GM23338 (cell line): Measurements from ENCODE around the gene GRID1. TPM values are rescaled to one million over a fixed set of nuclear protein-coding genes. Genes with fewer than 3 reads are reported as not detected.

Experiments
- ATAC-seq: fragments of 200-7000 bp; cut with Tn5 transposase; 3 replicates; pipeline ENCODE4 v1.9.1; 2020
- DNase-seq: peaks from one replicate; pipeline ENCODE4 v3.0.0-alpha.2; 2015; ENCODE audit warnings: low spot score
- H2AFZ ChIP-seq: fragments of 200-600 bp; sonication (generic); 2 replicates; pipeline ENCODE4 v1.8.0; 2016; ENCODE audit warnings: antibody characterized with exemption, mild to moderate bottlenecking, moderate library complexity
- H3F3A ChIP-seq: fragments of 200-600 bp; sonication (generic); replicated peaks from 2 replicates; pipeline ENCODE4 v1.8.0; 2017; ENCODE audit warnings: antibody characterized with exemption, mixed run types, low read depth
- H3K27ac ChIP-seq: fragments of 200-600 bp; sonication (generic); 2 replicates; pipeline ENCODE4 v1.6.1; 2016; ENCODE audit warnings: low read depth
- H3K27me3 ChIP-seq: fragments of 200-600 bp; sonication (generic); 2 replicates; pipeline ENCODE4 v1.8.0; 2016; ENCODE audit warnings: mild to moderate bottlenecking, mixed run types, moderate library complexity; ENCODE audit not compliant: insufficient read depth
- H3K36me3 ChIP-seq: fragments of 200-600 bp; sonication (generic); 2 replicates; pipeline ENCODE4 v1.8.0; 2016; ENCODE audit warnings: mild to moderate bottlenecking; ENCODE audit not compliant: insufficient read depth
- H3K4me1 ChIP-seq: fragments of 200-600 bp; sonication (generic); 2 replicates; pipeline ENCODE4 v1.8.0; 2016; ENCODE audit warnings: mild to moderate bottlenecking, moderate library complexity; ENCODE audit not compliant: insufficient read depth
- H3K4me2 ChIP-seq: fragments of 200-600 bp; sonication (generic); 2 replicates; pipeline ENCODE4 v1.7.1; 2017; ENCODE audit warnings: mixed run types
- H3K4me3 ChIP-seq: fragments of 200-600 bp; sonication (generic); 2 replicates; pipeline ENCODE4 v1.6.1; 2016; ENCODE audit warnings: mixed run types
- H3K79me2 ChIP-seq: fragments of 200-600 bp; sonication (generic); replicated peaks from 2 replicates; pipeline ENCODE4 v1.8.0; 2017; ENCODE audit warnings: mild to moderate bottlenecking; ENCODE audit not compliant: insufficient read depth
- H3K9me2 ChIP-seq: fragments of 200-600 bp; sonication (generic); 2 replicates; pipeline ENCODE4 v1.8.0; 2017; ENCODE audit not compliant: insufficient read depth
- H4K20me1 ChIP-seq: fragments of 200-600 bp; sonication (generic); replicated peaks from 2 replicates; pipeline ENCODE4 v1.8.0; 2017; ENCODE audit warnings: mild to moderate bottlenecking; ENCODE audit not compliant: insufficient read depth
- H3K27ac Mint-ChIP-seq: 2 replicates; pipeline ENCODE4 v1.8.0; 2020; ENCODE audit warnings: inconsistent platforms, mild to moderate bottlenecking, moderate library complexity, mixed read lengths
- H3K27me3 Mint-ChIP-seq: 3 replicates; pipeline ENCODE4 v1.8.0; 2022; ENCODE audit warnings: low read depth, mild to moderate bottlenecking, moderate library complexity, mixed read lengths, inconsistent platforms; ENCODE audit not compliant: insufficient read depth, poor library complexity
- H3K36me3 Mint-ChIP-seq: 3 replicates; pipeline ENCODE4 v1.8.0; 2021; ENCODE audit warnings: low read depth, mild to moderate bottlenecking, inconsistent platforms, moderate library complexity, mixed read lengths
- H3K4me1 Mint-ChIP-seq: 3 replicates; pipeline ENCODE4 v1.8.0; 2020; ENCODE audit warnings: mild to moderate bottlenecking, inconsistent platforms, mixed read lengths
- H3K4me3 Mint-ChIP-seq: 3 replicates; pipeline ENCODE4 v1.8.0; 2021; ENCODE audit warnings: moderate library complexity, mild to moderate bottlenecking, inconsistent platforms, mixed read lengths
- H3K9me3 Mint-ChIP-seq: 3 replicates; pipeline ENCODE4 v1.8.0; 2020; ENCODE audit warnings: moderate library complexity, mild to moderate bottlenecking, inconsistent platforms, mixed read lengths
- CREB1 ChIP-seq: fragments of 250-450 bp; sonication (Bioruptor Pico); IDR thresholded peaks from 2 replicates; pipeline ENCODE4 v1.5.0; 2020; ENCODE audit warnings: low read depth, mild to moderate bottlenecking, moderate library complexity
- EZH2phosphoT487 ChIP-seq: fragments of 200-600 bp; sonication (generic); IDR thresholded peaks from one replicate; pipeline ENCODE4 v1.8.1; 2018; ENCODE audit warnings: antibody characterized with exemption; ENCODE audit not compliant: unreplicated experiment
- JUNB ChIP-seq: IDR thresholded peaks from one replicate; pipeline ENCODE4 v1.6.1; 2016; ENCODE audit warnings: antibody characterized with exemption; ENCODE audit not compliant: unreplicated experiment
- NANOG ChIP-seq: IDR thresholded peaks from 2 replicates; pipeline ENCODE4 v1.6.1; 2016; ENCODE audit warnings: antibody characterized with exemption, borderline replicate concordance
- STAT1 ChIP-seq: IDR thresholded peaks from one replicate; pipeline ENCODE4 v1.6.1; 2016; ENCODE audit warnings: antibody characterized with exemption; ENCODE audit not compliant: unreplicated experiment
- ZNF331 ChIP-seq: fragments of 250-450 bp; sonication (Bioruptor Pico); IDR thresholded peaks from 2 replicates; pipeline ENCODE4 v1.5.0; 2020; ENCODE audit warnings: low read depth, mild to moderate bottlenecking, moderate library complexity
- polyA plus RNA-seq: library from polyadenylated mRNA; unstranded; fragments of >200 nt; fragmentation: Nextera tagmentation; extraction: Ambion mirVana; gene quantifications from 2 replicates; pipeline ENCODE4 v1.2.1, GENCODE V29; 2016
- total RNA-seq: library from RNA; depleted of rRNA; stranded (reverse); fragments of >200 nt; shearing (Covaris generic); gene quantifications from 2 replicates; pipeline ENCODE4 v1.2.3, GENCODE V29; 2014
- TF ChIP-seq, protein P1 (sequence below): fragments of 250-450 bp; sonication (Bioruptor Pico); IDR thresholded peaks from 2 replicates; pipeline ENCODE4 v1.5.0; 2020; ENCODE audit warnings: mild to moderate bottlenecking, moderate library complexity
- TF ChIP-seq, protein P2 (sequence below): IDR thresholded peaks from 2 replicates; pipeline ENCODE4 v1.6.1; 2016; ENCODE audit warnings: antibody characterized with exemption
- TF ChIP-seq, protein P3 (sequence below), 2 experiments: fragments of 200-600 bp in 1 of 2; sonication (generic) in 1 of 2; conservative IDR thresholded peaks; 2 replicates each; pipeline versions ENCODE4 v1.5.1 to v1.6.1; 2016 to 2017; ENCODE audit warnings: antibody characterized with exemption in 2 of 2, low read depth in 2 of 2, mild to moderate bottlenecking in 2 of 2, moderate library complexity in 1 of 2

The GRID1 gene
- total and polyA plus RNA-seq, 2 experiments from 2014 or later = 0.14 to 0.15 TPM

DNA sequence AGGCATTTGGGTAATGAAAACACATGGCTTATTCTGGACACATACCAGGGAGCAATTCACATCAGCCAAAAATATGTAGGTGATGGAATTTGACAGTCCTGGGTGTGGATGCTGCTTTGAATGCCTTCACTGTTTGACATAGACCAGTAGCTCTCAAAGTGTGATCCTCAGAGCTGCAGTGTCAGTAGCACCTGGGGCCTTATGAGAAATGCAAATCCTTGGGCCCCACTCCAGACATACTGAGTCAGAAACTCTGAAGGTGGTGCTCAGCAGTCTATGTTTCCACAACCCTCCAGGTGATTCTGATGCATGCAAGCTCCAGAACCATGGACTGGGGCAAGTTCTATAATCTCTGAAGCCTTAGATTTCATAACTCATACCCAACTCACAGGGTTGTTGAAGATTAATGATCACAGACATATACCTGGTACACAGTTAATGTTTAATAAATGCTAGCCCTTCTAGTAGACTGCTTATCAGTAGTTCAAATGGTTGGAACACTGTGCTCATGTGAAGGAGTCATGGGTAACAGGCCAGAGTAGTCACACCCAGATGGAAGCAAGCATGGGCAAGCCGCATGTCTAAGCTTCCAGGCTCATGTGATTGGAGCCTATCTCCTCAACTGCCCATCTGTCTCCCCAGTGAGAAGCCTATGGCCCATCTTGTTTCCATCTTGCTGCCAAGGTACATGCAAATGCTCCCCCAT is 715.7 kb downstream of the GRID1 start (continued):
- TF ChIP-seq, protein P1, sequence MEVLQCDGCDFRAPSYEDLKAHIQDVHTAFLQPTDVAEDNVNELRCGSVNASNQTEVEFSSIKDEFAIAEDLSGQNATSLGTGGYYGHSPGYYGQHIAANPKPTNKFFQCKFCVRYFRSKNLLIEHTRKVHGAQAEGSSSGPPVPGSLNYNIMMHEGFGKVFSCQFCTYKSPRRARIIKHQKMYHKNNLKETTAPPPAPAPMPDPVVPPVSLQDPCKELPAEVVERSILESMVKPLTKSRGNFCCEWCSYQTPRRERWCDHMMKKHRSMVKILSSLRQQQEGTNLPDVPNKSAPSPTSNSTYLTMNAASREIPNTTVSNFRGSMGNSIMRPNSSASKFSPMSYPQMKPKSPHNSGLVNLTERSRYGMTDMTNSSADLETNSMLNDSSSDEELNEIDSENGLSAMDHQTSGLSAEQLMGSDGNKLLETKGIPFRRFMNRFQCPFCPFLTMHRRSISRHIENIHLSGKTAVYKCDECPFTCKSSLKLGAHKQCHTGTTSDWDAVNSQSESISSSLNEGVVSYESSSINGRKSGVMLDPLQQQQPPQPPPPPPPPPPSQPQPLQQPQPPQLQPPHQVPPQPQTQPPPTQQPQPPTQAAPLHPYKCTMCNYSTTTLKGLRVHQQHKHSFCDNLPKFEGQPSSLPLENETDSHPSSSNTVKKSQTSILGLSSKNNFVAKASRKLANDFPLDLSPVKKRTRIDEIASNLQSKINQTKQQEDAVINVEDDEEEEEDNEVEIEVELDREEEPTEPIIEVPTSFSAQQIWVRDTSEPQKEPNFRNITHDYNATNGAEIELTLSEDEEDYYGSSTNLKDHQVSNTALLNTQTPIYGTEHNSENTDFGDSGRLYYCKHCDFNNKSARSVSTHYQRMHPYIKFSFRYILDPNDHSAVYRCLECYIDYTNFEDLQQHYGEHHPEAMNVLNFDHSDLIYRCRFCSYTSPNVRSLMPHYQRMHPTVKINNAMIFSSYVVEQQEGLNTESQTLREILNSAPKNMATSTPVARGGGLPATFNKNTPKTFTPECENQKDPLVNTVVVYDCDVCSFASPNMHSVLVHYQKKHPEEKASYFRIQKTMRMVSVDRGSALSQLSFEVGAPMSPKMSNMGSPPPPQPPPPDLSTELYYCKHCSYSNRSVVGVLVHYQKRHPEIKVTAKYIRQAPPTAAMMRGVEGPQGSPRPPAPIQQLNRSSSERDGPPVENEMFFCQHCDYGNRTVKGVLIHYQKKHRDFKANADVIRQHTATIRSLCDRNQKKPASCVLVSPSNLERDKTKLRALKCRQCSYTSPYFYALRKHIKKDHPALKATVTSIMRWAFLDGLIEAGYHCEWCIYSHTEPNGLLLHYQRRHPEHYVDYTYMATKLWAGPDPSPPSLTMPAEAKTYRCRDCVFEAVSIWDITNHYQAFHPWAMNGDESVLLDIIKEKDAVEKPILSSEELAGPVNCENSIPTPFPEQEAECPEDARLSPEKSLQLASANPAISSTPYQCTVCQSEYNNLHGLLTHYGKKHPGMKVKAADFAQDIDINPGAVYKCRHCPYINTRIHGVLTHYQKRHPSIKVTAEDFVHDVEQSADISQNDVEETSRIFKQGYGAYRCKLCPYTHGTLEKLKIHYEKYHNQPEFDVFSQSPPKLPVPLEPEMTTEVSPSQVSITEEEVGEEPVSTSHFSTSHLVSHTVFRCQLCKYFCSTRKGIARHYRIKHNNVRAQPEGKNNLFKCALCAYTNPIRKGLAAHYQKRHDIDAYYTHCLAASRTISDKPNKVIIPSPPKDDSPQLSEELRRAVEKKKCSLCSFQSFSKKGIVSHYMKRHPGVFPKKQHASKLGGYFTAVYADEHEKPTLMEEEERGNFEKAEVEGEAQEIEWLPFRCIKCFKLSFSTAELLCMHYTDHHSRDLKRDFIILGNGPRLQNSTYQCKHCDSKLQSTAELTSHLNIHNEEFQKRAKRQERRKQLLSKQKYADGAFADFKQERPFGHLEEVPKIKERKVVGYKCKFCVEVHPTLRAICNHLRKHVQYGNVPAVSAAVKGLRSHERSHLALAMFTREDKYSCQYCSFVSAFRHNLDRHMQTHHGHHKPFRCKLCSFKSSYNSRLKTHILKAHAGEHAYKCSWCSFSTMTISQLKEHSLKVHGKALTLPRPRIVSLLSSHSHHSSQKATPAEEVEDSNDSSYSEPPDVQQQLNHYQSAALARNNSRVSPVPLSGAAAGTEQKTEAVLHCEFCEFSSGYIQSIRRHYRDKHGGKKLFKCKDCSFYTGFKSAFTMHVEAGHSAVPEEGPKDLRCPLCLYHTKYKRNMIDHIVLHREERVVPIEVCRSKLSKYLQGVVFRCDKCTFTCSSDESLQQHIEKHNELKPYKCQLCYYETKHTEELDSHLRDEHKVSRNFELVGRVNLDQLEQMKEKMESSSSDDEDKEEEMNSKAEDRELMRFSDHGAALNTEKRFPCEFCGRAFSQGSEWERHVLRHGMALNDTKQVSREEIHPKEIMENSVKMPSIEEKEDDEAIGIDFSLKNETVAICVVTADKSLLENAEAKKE (CRISPR knock-in tag) = no peak
- TF ChIP-seq CREB1 (CRISPR knock-in tag) = no peak
- no peak for TF ChIP-seq JUNB
- no peak for TF ChIP-seq ZNF331 (CRISPR knock-in tag)
- TF ChIP-seq, protein P2, sequence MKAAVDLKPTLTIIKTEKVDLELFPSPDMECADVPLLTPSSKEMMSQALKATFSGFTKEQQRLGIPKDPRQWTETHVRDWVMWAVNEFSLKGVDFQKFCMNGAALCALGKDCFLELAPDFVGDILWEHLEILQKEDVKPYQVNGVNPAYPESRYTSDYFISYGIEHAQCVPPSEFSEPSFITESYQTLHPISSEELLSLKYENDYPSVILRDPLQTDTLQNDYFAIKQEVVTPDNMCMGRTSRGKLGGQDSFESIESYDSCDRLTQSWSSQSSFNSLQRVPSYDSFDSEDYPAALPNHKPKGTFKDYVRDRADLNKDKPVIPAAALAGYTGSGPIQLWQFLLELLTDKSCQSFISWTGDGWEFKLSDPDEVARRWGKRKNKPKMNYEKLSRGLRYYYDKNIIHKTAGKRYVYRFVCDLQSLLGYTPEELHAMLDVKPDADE = no peak
- no peak for TF ChIP-seq EZH2phosphoT487
- no peak for TF ChIP-seq NANOG

DNA sequence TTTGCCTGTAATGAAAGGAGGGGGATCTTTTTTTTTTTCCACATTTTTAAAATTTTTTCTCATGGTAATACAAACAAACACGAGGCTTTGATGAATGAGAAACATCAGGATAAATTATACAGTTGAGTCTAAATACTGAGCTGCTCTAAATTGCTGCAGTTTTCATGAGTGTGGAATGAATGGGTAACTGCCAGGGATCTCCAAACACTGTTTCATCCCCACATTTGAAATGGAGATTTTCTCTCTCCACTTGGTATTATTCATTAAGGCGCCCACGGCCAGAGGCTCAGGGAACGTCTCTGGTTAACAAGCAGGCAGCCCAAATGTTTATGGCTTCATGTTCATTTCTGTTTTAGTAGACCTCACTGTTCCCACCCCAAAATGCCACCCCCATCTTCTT is 717.1 kb downstream of the GRID1 start:
- Histone ChIP-seq H3K79me2 (no peaks in the 10 kb centered on the region), H4K20me1 (no peaks in the 10 kb centered on the region), H3K9me2 (no peaks in the 10 kb centered on the region), H3F3A (no peaks in the 10 kb centered on the region), H3K4me3 (no peak overlapping the region), H3K27me3 (no peaks in the 10 kb centered on the region), H3K4me1 (no peaks in the 10 kb centered on the region), H3K4me2 (no peak overlapping the region), H3K36me3 (no peaks in the 10 kb centered on the region), H3K27ac (no peak overlapping the region), H2AFZ (no peak overlapping the region)
- TF ChIP-seq STAT1 = no peak
- TF ChIP-seq, protein P3, sequence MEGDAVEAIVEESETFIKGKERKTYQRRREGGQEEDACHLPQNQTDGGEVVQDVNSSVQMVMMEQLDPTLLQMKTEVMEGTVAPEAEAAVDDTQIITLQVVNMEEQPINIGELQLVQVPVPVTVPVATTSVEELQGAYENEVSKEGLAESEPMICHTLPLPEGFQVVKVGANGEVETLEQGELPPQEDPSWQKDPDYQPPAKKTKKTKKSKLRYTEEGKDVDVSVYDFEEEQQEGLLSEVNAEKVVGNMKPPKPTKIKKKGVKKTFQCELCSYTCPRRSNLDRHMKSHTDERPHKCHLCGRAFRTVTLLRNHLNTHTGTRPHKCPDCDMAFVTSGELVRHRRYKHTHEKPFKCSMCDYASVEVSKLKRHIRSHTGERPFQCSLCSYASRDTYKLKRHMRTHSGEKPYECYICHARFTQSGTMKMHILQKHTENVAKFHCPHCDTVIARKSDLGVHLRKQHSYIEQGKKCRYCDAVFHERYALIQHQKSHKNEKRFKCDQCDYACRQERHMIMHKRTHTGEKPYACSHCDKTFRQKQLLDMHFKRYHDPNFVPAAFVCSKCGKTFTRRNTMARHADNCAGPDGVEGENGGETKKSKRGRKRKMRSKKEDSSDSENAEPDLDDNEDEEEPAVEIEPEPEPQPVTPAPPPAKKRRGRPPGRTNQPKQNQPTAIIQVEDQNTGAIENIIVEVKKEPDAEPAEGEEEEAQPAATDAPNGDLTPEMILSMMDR (conservative IDR thresholded peaks at IDR 0.05; ENCODE audit: low read depth in 2 of 2) = no peak
- no peak for ATAC-seq
- no peak overlapping the region for H3K4me3 Mint-ChIP-seq
- H3K27ac Mint-ChIP-seq = no peak overlapping the region
- H3K36me3 Mint-ChIP-seq = peaks cover 10% of the 10 kb centered on the region
- H3K4me1 Mint-ChIP-seq = no peaks in the 10 kb centered on the region; the same call in 2 of the 3 replicates
- no peak for DNase-seq
- H3K27me3 Mint-ChIP-seq = peaks cover 2% of the 10 kb centered on the region
- peaks cover 91% of the 10 kb centered on the region for H3K9me3 Mint-ChIP-seq
